Camera-type eye (tissue), 1 donor: ENCODE results near the gene UGT1A9. TPM values are rescaled to one million over a fixed set of nuclear protein-coding genes. Genes with fewer than 3 reads are reported as not detected.

ENCODE experiments used
- total RNA-seq: library from RNA; depleted of rRNA; stranded (reverse); fragments of >200 nt; gene quantifications from one replicate; pipeline ENCODE4 v1.2.3, GENCODE V29; 2014

Gene UGT1A9
- not detected for total RNA-seq

GRCh38 chr2:233671290-233672161, at the start of gene UGT1A9:
TSS of gene UGT1A9 (plus strand) at chr2:233671898. CDS start at chr2:233671935, 37 bp downstream.

GRCh38 chr2:233636306-233636705, 35.4 kb upstream of the UGT1A9 start, which contains the start of gene UGT1A10:
TSS of gene UGT1A10 (plus strand) at chr2:233636448. CDS start at chr2:233636523, 75 bp downstream.

GRCh38 chr2:233681521-233682099, 9.9 kb downstream of the UGT1A9 start, which contains the start of gene UGT1A7:
TSS of gene UGT1A7 (plus strand) at chr2:233681901. CDS start at chr2:233681938, 37 bp downstream.

GRCh38 chr2:233692648-233693047, 20.9 kb downstream of the UGT1A9 start, which contains the start of gene UGT1A6:
TSS of gene UGT1A6 (plus strand) at chr2:233692890. CDS start at chr2:233693005, 115 bp downstream.

GRCh38 chr2:233712611-233713261, 41.0 kb downstream of the UGT1A9 start, which contains the start of gene UGT1A5:
TSS of gene UGT1A5 (plus strand) at chr2:233712907. CDS start at chr2:233712992, 85 bp downstream.

GRCh38 chr2:233718552-233718951, 46.9 kb downstream of the UGT1A9 start, which contains the start of gene UGT1A4:
TSS of gene UGT1A4 (plus strand) at chr2:233718736. CDS start at chr2:233718821, 85 bp downstream.

GRCh38 chr2:233728723-233729301, 57.1 kb downstream of the UGT1A9 start, which contains the start of gene UGT1A3:
TSS of gene UGT1A3 (plus strand) at chr2:233729042. CDS start at chr2:233729127, 85 bp downstream.

GRCh38 chr2:233760043-233760442, 88.3 kb downstream of the UGT1A9 start, which contains the start of gene UGT1A1:
TSS of gene UGT1A1 (plus strand) at chr2:233760270. CDS start at chr2:233760288, 18 bp downstream.

GRCh38 chr2:233778030-233778429, 106.3 kb downstream of the UGT1A9 start, which contains the start of gene MROH2A:
TSS of gene MROH2A (plus strand) at chr2:233778330. CDS start at chr2:233779359, 1,029 bp downstream.

Other genes with a start within 250 kb of the UGT1A9 start
- 73.1 TPM for gene USP40, start 105.1 kb upstream of the UGT1A9 start, total RNA-seq
- gene UGT1A8, start 54.3 kb upstream of the UGT1A9 start, total RNA-seq, result not detected
- not detected for gene UGT1A10, start 35.5 kb upstream of the UGT1A9 start, total RNA-seq
- not detected for gene UGT1A7, start 10.0 kb downstream of the UGT1A9 start, total RNA-seq
- gene UGT1A6, start 21.0 kb downstream of the UGT1A9 start, total RNA-seq, result 0.55 TPM
- gene UGT1A5, start 41.0 kb downstream of the UGT1A9 start, total RNA-seq, result 0.16 TPM
- gene UGT1A4, start 46.8 kb downstream of the UGT1A9 start, total RNA-seq, result not detected
- gene UGT1A3, start 57.1 kb downstream of the UGT1A9 start, total RNA-seq, result not detected
- gene UGT1A1, start 88.4 kb downstream of the UGT1A9 start, total RNA-seq, result not detected
- not detected for gene MROH2A, start 106.4 kb downstream of the UGT1A9 start, total RNA-seq
- 9.8 TPM for gene HJURP, start 182.6 kb downstream of the UGT1A9 start, total RNA-seq
- 3.0 TPM for gene TRPM8, start 245.5 kb downstream of the UGT1A9 start, total RNA-seq